ENCODE measurements around the gene PEX5.

Gene PEX5

GRCh38 chr12:7189398-7190267, at the start of gene PEX5:
PEX5 (plus strand) TSS chr12:7189686; CDS start chr12:7190378, 692 bp downstream.
- peak; percentile 72 for DNase-seq (ENCODE audit: low read depth)

- no peak for DNase-seq (ENCODE audit: low read depth)
Measured at GRCh38 chr12:7141351-7142005, 48.0 kb upstream of the PEX5 start.

- peak; percentile 26 for DNase-seq (ENCODE audit: low read depth)
Measured at GRCh38 chr12:7142056-7142644, 47.3 kb upstream of the PEX5 start.

GRCh38 chr12:7142809-7143465, 46.5 kb upstream of the PEX5 start:
- no peak for DNase-seq (ENCODE audit: low read depth)

- DNase-seq (ENCODE audit: low read depth): no peak
Measured at GRCh38 chr12:7143564-7143963, 45.9 kb upstream of the PEX5 start.

GRCh38 chr12:7144414-7145120, 44.9 kb upstream of the PEX5 start:
- no peak for DNase-seq (ENCODE audit: low read depth)

- DNase-seq (ENCODE audit: low read depth): no peak
Measured at GRCh38 chr12:7145671-7146070, 43.8 kb upstream of the PEX5 start.

GRCh38 chr12:7146228-7146627, 43.3 kb upstream of the PEX5 start:
- DNase-seq (ENCODE audit: low read depth): no peak

- no peak for DNase-seq (ENCODE audit: low read depth)
Measured at GRCh38 chr12:7146906-7147305, 42.6 kb upstream of the PEX5 start.

- DNase-seq (ENCODE audit: low read depth): no peak
Measured at GRCh38 chr12:7150356-7150755, 39.1 kb upstream of the PEX5 start.

- DNase-seq (ENCODE audit: low read depth): no peak
Measured at GRCh38 chr12:7150841-7151240, 38.6 kb upstream of the PEX5 start.

GRCh38 chr12:7151532-7151931, 38.0 kb upstream of the PEX5 start:
- DNase-seq (ENCODE audit: low read depth): no peak

GRCh38 chr12:7152818-7153217, 36.7 kb upstream of the PEX5 start:
- DNase-seq (ENCODE audit: low read depth): no peak

- no peak for DNase-seq (ENCODE audit: low read depth)
Measured at GRCh38 chr12:7154042-7154441, 35.4 kb upstream of the PEX5 start.

GRCh38 chr12:7154901-7155470, 34.5 kb upstream of the PEX5 start:
- no peak for DNase-seq (ENCODE audit: low read depth)

- no peak for DNase-seq (ENCODE audit: low read depth)
Measured at GRCh38 chr12:7155471-7156034, 33.9 kb upstream of the PEX5 start.

GRCh38 chr12:7156259-7157197, 33.0 kb upstream of the PEX5 start:
- no peak for DNase-seq (ENCODE audit: low read depth)

GRCh38 chr12:7157391-7157790, 32.1 kb upstream of the PEX5 start:
- DNase-seq (ENCODE audit: low read depth): no peak

- no peak for DNase-seq (ENCODE audit: low read depth)
Measured at GRCh38 chr12:7158781-7159609, 30.5 kb upstream of the PEX5 start.

Data from activated T-helper 1 cell treated with Interleukin-2 at 50 U/mL for 16 hours (primary cell).